Small intestine (tissue), 7 donors: ENCODE data around the gene HUNK. TPM values are rescaled to one million over a fixed set of nuclear protein-coding genes. Genes with fewer than 3 reads are reported as not detected.

Source experiments
- DNase-seq, 2 donors: peaks; one replicate each; pipeline versions ENCODE4 v3.0.0 to v3.0.0-alpha.2; 2013
- FAIRE-seq: peaks from 2 replicates; lab custom pipeline; 2012; peaks lifted over from hg19 to GRCh38; lab: Jason Lieb, UNC
- H3K27ac ChIP-seq, 3 donors: one replicate each; pipeline ENCODE4 v1.5.1; 2013; ENCODE audit warnings: low read length in 2 of 3, mild to moderate bottlenecking in 2 of 3, control low read depth in 1 of 3, inconsistent platforms in 1 of 3, low read depth in 1 of 3, moderate library complexity in 1 of 3
- H3K27me3 ChIP-seq, 3 donors: one replicate each; pipeline ENCODE4 v1.6.1; 2013; ENCODE audit warnings: low read length in 3 of 3, inconsistent platforms in 1 of 3; ENCODE audit not compliant: control insufficient read depth in 3 of 3, insufficient read depth in 3 of 3
- H3K36me3 ChIP-seq, 3 donors: one replicate each; pipeline ENCODE4 v1.6.1; 2013; ENCODE audit warnings: low read length in 3 of 3, inconsistent platforms in 1 of 3, low read depth in 1 of 3, mild to moderate bottlenecking in 1 of 3, moderate library complexity in 1 of 3; ENCODE audit not compliant: control insufficient read depth in 3 of 3, insufficient read depth in 2 of 3
- H3K4me1 ChIP-seq, 3 donors: one replicate each; pipeline ENCODE4 v1.6.1; 2013; ENCODE audit warnings: low read length in 2 of 3, inconsistent platforms in 1 of 3, low read depth in 1 of 3, mild to moderate bottlenecking in 1 of 3, moderate library complexity in 1 of 3; ENCODE audit not compliant: control insufficient read depth in 3 of 3, insufficient read depth in 2 of 3
- H3K4me3 ChIP-seq, 3 donors: one replicate each; pipeline ENCODE4 v1.5.1; 2013; ENCODE audit warnings: low read length in 3 of 3, control low read depth in 1 of 3, inconsistent platforms in 1 of 3, low read depth in 1 of 3, mild to moderate bottlenecking in 1 of 3, moderate library complexity in 1 of 3
- H3K9me3 ChIP-seq, 2 donors: one replicate each; pipeline ENCODE4 v1.6.1; 2013; ENCODE audit warnings: low read depth in 1 of 2, low read length in 1 of 2; ENCODE audit not compliant: control insufficient read depth in 2 of 2, insufficient read depth in 1 of 2
- WGBS, 3 donors: extraction: QIAGEN DNeasy Blood & Tissue Kit; methylation state at CpG; one replicate each; pipeline ENCODE4 v1.1.7; 2013; 5-methylcytosine and 5-hydroxymethylcytosine counted together
- polyA plus RNA-seq, 4 donors: library from polyadenylated mRNA; stranded (reverse) in 3 of 4; unstranded in 1 of 4; fragments of 200-250 nt in 3 of 4; fragments of 120-200 nt in 1 of 4; gene quantifications; one replicate each; pipeline versions ENCODE4 v1.2.1 to v1.2.3, GENCODE V29; 2013
- donor health status: healthy with polysubstance abuse.
- donor health status: control.
- donor health status: control.
- donor health status: Bipolar disorder and iron deficiency.
- donor health status: healthy.

Gene HUNK
- polyA plus RNA-seq, 4 donors: 1.1 to 8.4 (median 2.3) TPM

GRCh38 chr21:31948676-31949075 is 75.9 kb downstream of the HUNK start:
- H3K27me3 ChIP-seq: no peaks in the 10 kb centered on the region
- peaks cover 0 to 46% (median 0%) of the 10 kb centered on the region in 3 donors for H3K36me3 ChIP-seq
- no peaks in the 10 kb centered on the region for H3K9me3 ChIP-seq
- FAIRE-seq: no peak
- H3K4me3 ChIP-seq: no peak overlapping the region
- peaks cover 0 to 3% (median 0%) of the 10 kb centered on the region in 3 donors for H3K4me1 ChIP-seq
- WGBS, 3 donors: 72 to 83% (median 76%) methylated on average over 7 of the region's 7 CpGs
- no peak for DNase-seq
- no peak overlapping the region for H3K27ac ChIP-seq

DNA sequence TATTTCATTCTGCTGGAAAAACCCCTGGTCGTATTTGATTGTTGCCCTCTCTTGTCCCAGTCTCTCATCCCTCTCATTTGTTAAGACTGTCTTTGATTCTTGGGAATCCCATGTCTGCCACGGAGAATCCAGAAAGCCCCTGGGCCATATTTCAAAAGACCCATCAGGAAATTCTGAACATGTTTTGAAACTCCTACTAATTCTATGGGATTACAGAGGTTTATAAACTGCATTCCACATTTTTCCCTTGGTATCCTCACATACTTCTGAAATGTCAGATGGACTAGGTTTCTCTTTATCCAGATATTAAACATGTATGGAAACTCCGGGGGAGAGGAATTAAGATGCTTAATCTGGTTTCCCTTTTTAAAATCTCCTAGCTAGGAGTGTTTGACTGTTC is 80.0 kb downstream of the HUNK start:
- peaks cover 0 to 3% (median 0%) of the 10 kb centered on the region in 3 donors for H3K4me1 ChIP-seq
- no peaks in the 10 kb centered on the region for H3K9me3 ChIP-seq
- DNase-seq (no peak), FAIRE-seq (no peak)
- peaks cover 0 to 38% (median 0%) of the 10 kb centered on the region in 3 donors for H3K36me3 ChIP-seq
- 80 to 93% (median 84%) methylated on average over 3 of the region's 3 CpGs for WGBS, 3 donors
- H3K27me3 ChIP-seq: no peaks in the 10 kb centered on the region
- no peak overlapping the region for H3K4me3 ChIP-seq
- no peak overlapping the region for H3K27ac ChIP-seq

GRCh38 chr21:31957631-31958030 is 84.8 kb downstream of the HUNK start:
- peaks cover 0 to 21% (median 0%) of the 10 kb centered on the region in 3 donors for H3K36me3 ChIP-seq
- no peaks in the 10 kb centered on the region for H3K9me3 ChIP-seq
- H3K27ac ChIP-seq: no peak overlapping the region
- 68 to 100% (median 85%) methylated on average over 2 of the region's 2 CpGs for WGBS, 3 donors
- FAIRE-seq (no peak), DNase-seq (no peak)
- no peaks in the 10 kb centered on the region for H3K27me3 ChIP-seq
- no peaks in the 10 kb centered on the region for H3K4me1 ChIP-seq
- H3K4me3 ChIP-seq: no peak overlapping the region

- H3K27me3 ChIP-seq: no peaks in the 10 kb centered on the region
- DNase-seq (no peak), FAIRE-seq (no peak)
- WGBS, 3 donors: 46 to 93% (median 73%) methylated on average over 2 of the region's 2 CpGs
- no peaks in the 10 kb centered on the region for H3K9me3 ChIP-seq
- H3K36me3 ChIP-seq: peaks cover 0 to 13% (median 0%) of the 10 kb centered on the region in 3 donors
- no peaks in the 10 kb centered on the region for H3K4me1 ChIP-seq
- H3K4me3 ChIP-seq: no peak overlapping the region
- no peak overlapping the region for H3K27ac ChIP-seq
Measured at GRCh38 chr21:31959881-31960280, 87.1 kb downstream of the HUNK start.

DNA sequence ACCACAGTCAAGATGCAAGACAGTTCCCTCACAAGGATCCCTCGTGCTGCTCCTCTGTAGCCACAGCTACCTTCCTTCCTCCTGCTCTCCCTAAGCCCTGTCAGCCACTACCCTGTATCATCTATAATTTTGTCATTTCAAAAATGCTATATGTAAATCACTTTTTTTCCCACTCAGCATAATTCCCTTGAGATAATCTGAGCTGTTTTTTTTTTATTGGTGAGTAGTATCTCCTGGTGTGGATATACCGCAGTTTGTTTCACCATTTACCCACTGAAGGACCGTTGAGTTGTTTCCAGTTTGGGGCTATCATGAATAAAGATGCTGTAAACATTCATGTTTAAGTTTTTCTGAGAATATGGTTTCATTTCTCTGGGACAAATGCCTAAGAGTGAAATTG is 88.2 kb downstream of the HUNK start:
- FAIRE-seq: no peak
- no peak overlapping the region for H3K27ac ChIP-seq
- H3K4me3 ChIP-seq: no peak overlapping the region
- 74 to 94% (median 88%) methylated on average over 3 of the region's 3 CpGs for WGBS, 3 donors
- H3K36me3 ChIP-seq: peaks cover 0 to 11% (median 0%) of the 10 kb centered on the region in 3 donors
- H3K4me1 ChIP-seq: no peaks in the 10 kb centered on the region
- no peaks in the 10 kb centered on the region for H3K9me3 ChIP-seq
- no peaks in the 10 kb centered on the region for H3K27me3 ChIP-seq
- no peak for DNase-seq

- Histone ChIP-seq H3K4me3 (no peak overlapping the region), H3K36me3 (peaks cover 0 to 11% (median 0%) of the 10 kb centered on the region in 3 donors), H3K9me3 (no peaks in the 10 kb centered on the region), H3K27me3 (no peaks in the 10 kb centered on the region), H3K4me1 (no peaks in the 10 kb centered on the region), H3K27ac (no peak overlapping the region)
- 90 to 100% (median 92%) methylated on average over 1 of the region's 1 CpG for WGBS, 3 donors
- FAIRE-seq: no peak
- DNase-seq: no peak
Measured at GRCh38 chr21:31961704-31962103, 88.9 kb downstream of the HUNK start.

DNA sequence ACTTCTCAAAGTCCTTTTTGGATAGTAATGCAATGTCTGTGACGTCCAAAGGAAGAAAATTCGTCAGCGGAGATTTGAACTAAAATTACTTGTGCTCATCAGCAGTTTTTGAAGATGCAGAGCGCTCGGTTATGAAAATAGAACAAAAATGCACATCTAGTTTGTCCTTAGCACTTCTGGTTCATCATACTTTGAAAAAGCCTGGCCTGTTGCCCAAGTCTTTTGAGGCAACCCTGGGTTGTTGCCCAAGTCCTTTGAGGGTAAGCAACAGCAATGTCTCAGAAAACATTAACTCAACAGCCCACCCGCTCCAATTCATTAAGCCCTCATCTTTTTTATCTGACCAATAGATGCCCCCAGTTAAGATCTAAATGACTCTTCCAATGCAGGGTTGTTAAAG is 91.9 kb downstream of the HUNK start:
- DNase-seq (no peak), FAIRE-seq (no peak)
- no peak overlapping the region for H3K4me3 ChIP-seq

DNA sequence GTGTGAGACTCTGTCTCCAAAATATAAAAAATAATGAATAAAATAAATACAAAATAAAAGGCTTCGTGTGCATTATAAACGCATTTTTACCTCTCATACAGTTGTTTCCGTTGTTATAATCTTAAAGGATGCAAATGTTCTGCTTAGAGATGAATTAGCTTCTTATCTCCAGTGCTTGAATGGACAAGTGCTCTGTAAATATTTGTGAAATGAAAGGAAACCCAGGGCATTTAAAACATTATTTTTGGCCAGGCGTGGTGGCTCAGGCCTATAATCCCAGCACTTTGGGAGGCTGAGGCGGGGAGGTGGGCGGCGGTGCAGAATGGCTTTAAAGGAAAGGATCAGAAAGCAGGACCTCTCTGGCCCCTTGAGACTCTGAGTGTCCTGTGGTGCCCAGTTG is 94.5 kb downstream of the HUNK start:
- DNase-seq: no peak
- Histone ChIP-seq H3K4me3 (no peak overlapping the region), H3K9me3 (no peaks in the 10 kb centered on the region), H3K27ac (no peak overlapping the region), H3K4me1 (no peaks in the 10 kb centered on the region), H3K36me3 (peaks cover 0 to 12% (median 0%) of the 10 kb centered on the region in 3 donors), H3K27me3 (no peaks in the 10 kb centered on the region)
- FAIRE-seq: no peak
- WGBS, 3 donors: 69 to 91% (median 90%) methylated on average over 7 of the region's 7 CpGs

More for the DNA sequence above, 91.9 kb downstream of the HUNK start:
- Histone ChIP-seq H3K27me3 (no peaks in the 10 kb centered on the region), H3K27ac (no peak overlapping the region), H3K4me1 (no peaks in the 10 kb centered on the region), H3K36me3 (peaks cover 0 to 9% (median 0%) of the 10 kb centered on the region in 3 donors), H3K9me3 (no peaks in the 10 kb centered on the region)
- 74 to 89% (median 80%) methylated on average over 6 of the region's 6 CpGs for WGBS, 3 donors

DNA sequence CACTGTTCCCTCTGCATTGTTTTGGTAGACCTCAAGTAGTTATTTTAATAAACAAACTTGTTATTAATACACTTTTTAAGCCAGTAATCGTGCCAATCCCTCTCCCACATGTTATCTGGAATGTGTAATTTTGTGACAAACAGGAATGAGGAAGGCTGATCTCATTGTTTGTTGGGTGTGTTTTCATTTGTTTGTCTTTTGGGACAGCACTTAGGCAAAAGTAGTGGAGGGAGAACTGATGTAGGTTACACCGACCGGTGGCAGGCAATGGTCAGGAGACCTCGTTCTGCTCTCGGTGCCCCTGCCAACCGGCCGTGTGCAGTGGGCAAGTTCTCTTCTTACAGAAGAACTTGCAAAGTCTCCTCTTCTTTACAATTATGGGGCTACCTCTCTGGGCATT is 99.8 kb downstream of the HUNK start:
- H3K36me3 ChIP-seq: peaks cover 0 to 24% (median 0%) of the 10 kb centered on the region in 3 donors
- H3K9me3 ChIP-seq: no peaks in the 10 kb centered on the region
- H3K27ac ChIP-seq: no peak overlapping the region
- FAIRE-seq (no peak), DNase-seq (no peak)
- 91 to 96% (median 94%) methylated on average over 7 of the region's 7 CpGs for WGBS, 3 donors
- no peaks in the 10 kb centered on the region for H3K27me3 ChIP-seq
- H3K4me1 ChIP-seq: no peaks in the 10 kb centered on the region
- no peak overlapping the region for H3K4me3 ChIP-seq
